Measurements from ENCODE around the gene RAMP1.

The RAMP1 gene

DNA sequence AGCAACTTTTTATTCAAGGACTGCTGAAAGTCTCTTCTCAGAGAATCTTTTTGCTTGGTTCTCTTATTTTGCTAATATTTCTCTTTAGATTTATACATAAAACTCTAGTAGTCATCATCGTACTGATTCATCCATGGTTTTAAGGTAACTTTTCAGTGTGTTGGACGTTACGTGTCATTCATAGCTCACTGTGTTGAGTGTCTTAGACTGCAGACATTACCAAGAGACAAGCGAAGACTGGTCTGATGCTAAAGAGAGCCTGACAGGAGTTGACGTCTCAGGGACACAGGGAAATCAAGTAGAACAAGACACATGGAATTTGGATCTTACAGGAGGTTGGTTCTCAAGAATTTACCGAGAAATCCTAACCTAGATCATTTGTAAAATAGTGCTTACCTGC is 35.3 kb upstream of the RAMP1 start:
- TF ChIP-seq EZH2phosphoT487 (IDR thresholded peaks at IDR 0.05; ENCODE audit: borderline replicate concordance): no peak
- TF ChIP-seq, protein P1, sequence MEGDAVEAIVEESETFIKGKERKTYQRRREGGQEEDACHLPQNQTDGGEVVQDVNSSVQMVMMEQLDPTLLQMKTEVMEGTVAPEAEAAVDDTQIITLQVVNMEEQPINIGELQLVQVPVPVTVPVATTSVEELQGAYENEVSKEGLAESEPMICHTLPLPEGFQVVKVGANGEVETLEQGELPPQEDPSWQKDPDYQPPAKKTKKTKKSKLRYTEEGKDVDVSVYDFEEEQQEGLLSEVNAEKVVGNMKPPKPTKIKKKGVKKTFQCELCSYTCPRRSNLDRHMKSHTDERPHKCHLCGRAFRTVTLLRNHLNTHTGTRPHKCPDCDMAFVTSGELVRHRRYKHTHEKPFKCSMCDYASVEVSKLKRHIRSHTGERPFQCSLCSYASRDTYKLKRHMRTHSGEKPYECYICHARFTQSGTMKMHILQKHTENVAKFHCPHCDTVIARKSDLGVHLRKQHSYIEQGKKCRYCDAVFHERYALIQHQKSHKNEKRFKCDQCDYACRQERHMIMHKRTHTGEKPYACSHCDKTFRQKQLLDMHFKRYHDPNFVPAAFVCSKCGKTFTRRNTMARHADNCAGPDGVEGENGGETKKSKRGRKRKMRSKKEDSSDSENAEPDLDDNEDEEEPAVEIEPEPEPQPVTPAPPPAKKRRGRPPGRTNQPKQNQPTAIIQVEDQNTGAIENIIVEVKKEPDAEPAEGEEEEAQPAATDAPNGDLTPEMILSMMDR (conservative IDR thresholded peaks at IDR 0.05; ENCODE audit: low read length): no peak
- no peak overlapping the region for H3K9ac ChIP-seq (ENCODE audit: low read depth, low read length, poor library complexity, severe bottlenecking)
- no peaks in the 10 kb centered on the region for H3K9me3 ChIP-seq (ENCODE audit: insufficient read depth, low read depth, low read length)
- H3K9me2 ChIP-seq (replicated peaks; ENCODE audit: low read depth, low read length): no peaks in the 10 kb centered on the region
- H3K36me3 ChIP-seq (ENCODE audit: insufficient read depth, low read length): no peaks in the 10 kb centered on the region
- H3K27me3 ChIP-seq (ENCODE audit: insufficient read depth, low read length, poor library complexity, severe bottlenecking): no peaks in the 10 kb centered on the region
- no peak overlapping the region for H2AFZ ChIP-seq (ENCODE audit: low read length)
- H3K79me2 ChIP-seq (ENCODE audit: insufficient read depth, low read length): no peaks in the 10 kb centered on the region
- no peak overlapping the region for H3K4me3 ChIP-seq (ENCODE audit: low read length, poor library complexity, severe bottlenecking)
- no peak overlapping the region for H3K4me2 ChIP-seq (ENCODE audit: low read depth, low read length, poor library complexity, severe bottlenecking)
- no peaks in the 10 kb centered on the region for H4K20me1 ChIP-seq (ENCODE audit: insufficient read depth, low read length, poor library complexity, severe bottlenecking)
- H3F3A ChIP-seq (ENCODE audit: low read depth): no peaks in the 10 kb centered on the region
- H3K4me1 ChIP-seq (ENCODE audit: insufficient read depth, low read length, poor library complexity, severe bottlenecking): no peaks in the 10 kb centered on the region

DNA sequence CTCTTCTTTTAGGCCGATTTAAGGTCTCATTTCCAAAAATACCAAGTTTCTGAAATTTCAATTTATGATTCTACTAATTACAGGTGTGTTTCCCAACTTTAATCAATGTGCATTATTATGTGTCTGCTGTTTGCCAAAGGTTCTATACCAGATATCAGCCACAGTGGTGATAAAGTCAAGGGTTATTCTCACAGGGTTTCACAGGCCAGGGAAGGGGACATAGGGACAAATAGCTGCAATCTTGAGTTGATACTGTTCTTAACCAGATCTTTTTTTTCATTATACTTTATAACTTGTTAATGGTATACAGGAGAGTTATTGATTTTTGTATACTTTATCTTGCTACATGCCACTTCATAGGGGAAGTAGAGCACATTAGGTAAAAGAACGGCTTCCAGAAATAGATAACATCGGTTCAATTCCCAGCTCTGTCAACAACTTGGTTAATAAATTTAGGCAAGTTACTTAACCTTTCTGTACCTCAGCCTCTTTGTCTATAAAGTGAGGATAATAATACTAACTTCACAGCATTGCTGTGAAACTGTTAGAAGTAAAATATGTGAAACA is 31.9 kb upstream of the RAMP1 start:
- Histone ChIP-seq H3K9me2 (replicated peaks; ENCODE audit: low read depth, low read length) (no peaks in the 10 kb centered on the region), H2AFZ (ENCODE audit: low read length) (no peak overlapping the region), H3K4me1 (ENCODE audit: insufficient read depth, low read length, poor library complexity, severe bottlenecking) (peaks cover 11% of the 10 kb centered on the region), H4K20me1 (ENCODE audit: insufficient read depth, low read length, poor library complexity, severe bottlenecking) (no peaks in the 10 kb centered on the region), H3K79me2 (ENCODE audit: insufficient read depth, low read length) (no peaks in the 10 kb centered on the region), H3K9me3 (ENCODE audit: insufficient read depth, low read depth, low read length) (no peaks in the 10 kb centered on the region), H3K9ac (ENCODE audit: low read depth, low read length, poor library complexity, severe bottlenecking) (no peak overlapping the region), H3K4me2 (ENCODE audit: low read depth, low read length, poor library complexity, severe bottlenecking) (no peak overlapping the region), H3K4me3 (ENCODE audit: low read length, poor library complexity, severe bottlenecking) (no peak overlapping the region), H3K27me3 (ENCODE audit: insufficient read depth, low read length, poor library complexity, severe bottlenecking) (no peaks in the 10 kb centered on the region), H3F3A (ENCODE audit: low read depth) (no peaks in the 10 kb centered on the region), H3K36me3 (ENCODE audit: insufficient read depth, low read length) (no peaks in the 10 kb centered on the region)
- TF ChIP-seq, protein P1 (conservative IDR thresholded peaks at IDR 0.05; ENCODE audit: low read length): no peak
- TF ChIP-seq EZH2phosphoT487 (IDR thresholded peaks at IDR 0.05; ENCODE audit: borderline replicate concordance): no peak

DNA sequence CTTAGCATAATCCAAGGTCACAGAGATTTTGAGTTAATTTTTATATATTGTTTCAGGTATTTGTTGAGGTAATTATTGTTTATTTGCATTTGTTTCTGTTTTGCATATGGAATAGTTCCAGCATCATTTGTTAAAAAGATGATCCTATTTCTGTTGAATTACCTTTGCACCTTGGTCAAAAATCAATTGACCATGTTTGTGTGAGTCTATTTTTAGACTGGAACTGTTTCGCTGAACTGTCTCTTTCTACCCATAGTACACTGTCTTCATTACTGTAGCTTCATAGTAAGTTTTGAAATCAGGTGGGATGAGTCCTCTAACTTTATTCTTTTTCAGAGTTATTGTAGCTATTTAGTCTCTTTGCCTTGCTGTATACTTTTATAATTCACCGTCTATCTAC is 28.9 kb upstream of the RAMP1 start:
- H3K79me2 ChIP-seq (ENCODE audit: insufficient read depth, low read length): no peaks in the 10 kb centered on the region
- no peaks in the 10 kb centered on the region for H3K36me3 ChIP-seq (ENCODE audit: insufficient read depth, low read length)
- no peak overlapping the region for H3K4me3 ChIP-seq (ENCODE audit: low read length, poor library complexity, severe bottlenecking)
- no peak overlapping the region for H3K4me2 ChIP-seq (ENCODE audit: low read depth, low read length, poor library complexity, severe bottlenecking)
- no peak overlapping the region for H3K9ac ChIP-seq (ENCODE audit: low read depth, low read length, poor library complexity, severe bottlenecking)
- H3K9me3 ChIP-seq (ENCODE audit: insufficient read depth, low read depth, low read length): no peaks in the 10 kb centered on the region
- H4K20me1 ChIP-seq (ENCODE audit: insufficient read depth, low read length, poor library complexity, severe bottlenecking): no peaks in the 10 kb centered on the region
- H3K27me3 ChIP-seq (ENCODE audit: insufficient read depth, low read length, poor library complexity, severe bottlenecking): no peaks in the 10 kb centered on the region
- no peak overlapping the region for H2AFZ ChIP-seq (ENCODE audit: low read length)
- peaks cover 21% of the 10 kb centered on the region for H3K4me1 ChIP-seq (ENCODE audit: insufficient read depth, low read length, poor library complexity, severe bottlenecking)
- H3F3A ChIP-seq (ENCODE audit: low read depth): no peaks in the 10 kb centered on the region
- no peak for TF ChIP-seq EZH2phosphoT487 (IDR thresholded peaks at IDR 0.05; ENCODE audit: borderline replicate concordance)
- TF ChIP-seq, protein P1 (conservative IDR thresholded peaks at IDR 0.05; ENCODE audit: low read length): no peak
- no peaks in the 10 kb centered on the region for H3K9me2 ChIP-seq (replicated peaks; ENCODE audit: low read depth, low read length)
